HepG2 (cell line): Measurements from ENCODE around the gene TMEM117.

Experiments
- ATAD3A ChIP-seq: sonication (generic); formaldehyde crosslinking; IDR thresholded peaks from 2 replicates; pipeline ENCODE4 v1.4.0; 2020; ENCODE audit warnings: missing genetic modification reagents
- EZH2 ChIP-seq: conservative IDR thresholded peaks from 2 replicates; pipeline ENCODE4 v1.6.1; 2012; ENCODE audit warnings: mild to moderate bottlenecking, low read depth, low read length, moderate library complexity
- GLI4 ChIP-seq: sonication (generic); formaldehyde crosslinking; IDR thresholded peaks from 2 replicates; pipeline ENCODE4 v1.5.1; 2020; ENCODE audit warnings: missing genetic modification reagents, mild to moderate bottlenecking, moderate library complexity, borderline replicate concordance
- NCOA1 ChIP-seq: sonication (generic); formaldehyde crosslinking; IDR thresholded peaks from 2 replicates; pipeline ENCODE4 v1.9.0; 2021; ENCODE audit warnings: missing genetic modification reagents
- POLR2G ChIP-seq: fragments of 200-400 bp; formaldehyde crosslinking; IDR thresholded peaks from 2 replicates; pipeline ENCODE4 v1.6.1; 2018; ENCODE audit warnings: mild to moderate bottlenecking, low read depth, low read length, moderate library complexity
- SIN3A ChIP-seq: IDR thresholded peaks from 2 replicates; pipeline ENCODE4 v1.6.1; 2011; ENCODE audit warnings: low read depth, mild to moderate bottlenecking, control low read depth, low read length, borderline replicate concordance
- SNRNP70 ChIP-seq: fragments of 200-400 bp; formaldehyde crosslinking; IDR thresholded peaks from 2 replicates; pipeline ENCODE4 v1.6.1; 2017; ENCODE audit warnings: mild to moderate bottlenecking, low read depth, low read length, moderate library complexity
- SP1 ChIP-seq, 2 experiments: fragments of 450-650 bp in 1 of 2; sonication (generic) in 1 of 2; formaldehyde crosslinking in 1 of 2; IDR thresholded peaks; 2 replicates each; pipeline versions ENCODE4 v1.4.0 to v1.6.1; 2016 to 2020; ENCODE audit warnings: missing genetic modification reagents in 1 of 2
- TARDBP ChIP-seq: sonication (generic); formaldehyde crosslinking; IDR thresholded peaks from 2 replicates; pipeline ENCODE4 v1.8.0; 2022; ENCODE audit warnings: mild to moderate bottlenecking, missing genetic modification reagents
- ZBTB8A ChIP-seq: sonication (generic); formaldehyde crosslinking; IDR thresholded peaks from 2 replicates; pipeline ENCODE4 v1.4.0; 2020; ENCODE audit warnings: mild to moderate bottlenecking, low read depth, missing genetic modification reagents, borderline replicate concordance
- ZFP82 ChIP-seq: sonication (generic); formaldehyde crosslinking; IDR thresholded peaks from 2 replicates; pipeline ENCODE4 v1.5.1; 2020; ENCODE audit warnings: mild to moderate bottlenecking, missing genetic modification reagents, borderline replicate concordance
- ZNF225 ChIP-seq: sonication (generic); formaldehyde crosslinking; IDR thresholded peaks from 2 replicates; pipeline ENCODE4 v1.4.0; 2020; ENCODE audit warnings: mild to moderate bottlenecking, missing genetic modification reagents
- TF ChIP-seq, protein P1 (sequence below): sonication (generic); formaldehyde crosslinking; IDR thresholded peaks from 2 replicates; pipeline ENCODE4 v1.5.0; 2020; ENCODE audit warnings: mild to moderate bottlenecking, missing genetic modification reagents, moderate library complexity
- TF ChIP-seq, protein P2 (sequence below), 2 experiments: sonication (generic) in 1 of 2; formaldehyde crosslinking in 1 of 2; IDR thresholded peaks; 2 replicates each; pipeline versions ENCODE4 v1.4.0 to v1.6.1; 2018 to 2020; ENCODE audit warnings: missing genetic modification reagents in 2 of 2, borderline replicate concordance in 1 of 2, low read depth in 1 of 2, mild to moderate bottlenecking in 1 of 2, missing biosample characterization in 1 of 2

- TF ChIP-seq ZBTB8A (CRISPR knock-in tag) = no peak
- no peak for TF ChIP-seq TARDBP (CRISPR knock-in tag)
- no peak for TF ChIP-seq SP1 (IDR thresholded peaks at IDR 0.05)
- no peak for TF ChIP-seq SP1 (CRISPR knock-in tag; IDR thresholded peaks at IDR 0.05)
- no peak for TF ChIP-seq EZH2
- TF ChIP-seq ZNF225 (CRISPR knock-in tag) = no peak
- TF ChIP-seq, protein P1, sequence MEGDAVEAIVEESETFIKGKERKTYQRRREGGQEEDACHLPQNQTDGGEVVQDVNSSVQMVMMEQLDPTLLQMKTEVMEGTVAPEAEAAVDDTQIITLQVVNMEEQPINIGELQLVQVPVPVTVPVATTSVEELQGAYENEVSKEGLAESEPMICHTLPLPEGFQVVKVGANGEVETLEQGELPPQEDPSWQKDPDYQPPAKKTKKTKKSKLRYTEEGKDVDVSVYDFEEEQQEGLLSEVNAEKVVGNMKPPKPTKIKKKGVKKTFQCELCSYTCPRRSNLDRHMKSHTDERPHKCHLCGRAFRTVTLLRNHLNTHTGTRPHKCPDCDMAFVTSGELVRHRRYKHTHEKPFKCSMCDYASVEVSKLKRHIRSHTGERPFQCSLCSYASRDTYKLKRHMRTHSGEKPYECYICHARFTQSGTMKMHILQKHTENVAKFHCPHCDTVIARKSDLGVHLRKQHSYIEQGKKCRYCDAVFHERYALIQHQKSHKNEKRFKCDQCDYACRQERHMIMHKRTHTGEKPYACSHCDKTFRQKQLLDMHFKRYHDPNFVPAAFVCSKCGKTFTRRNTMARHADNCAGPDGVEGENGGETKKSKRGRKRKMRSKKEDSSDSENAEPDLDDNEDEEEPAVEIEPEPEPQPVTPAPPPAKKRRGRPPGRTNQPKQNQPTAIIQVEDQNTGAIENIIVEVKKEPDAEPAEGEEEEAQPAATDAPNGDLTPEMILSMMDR (CRISPR knock-in tag) = no peak
- no peak for TF ChIP-seq GLI4 (CRISPR knock-in tag)
- no peak for TF ChIP-seq ZFP82 (CRISPR knock-in tag)
- TF ChIP-seq SIN3A = no peak
- no peak for TF ChIP-seq ATAD3A (CRISPR knock-in tag)
- TF ChIP-seq, protein P2, sequence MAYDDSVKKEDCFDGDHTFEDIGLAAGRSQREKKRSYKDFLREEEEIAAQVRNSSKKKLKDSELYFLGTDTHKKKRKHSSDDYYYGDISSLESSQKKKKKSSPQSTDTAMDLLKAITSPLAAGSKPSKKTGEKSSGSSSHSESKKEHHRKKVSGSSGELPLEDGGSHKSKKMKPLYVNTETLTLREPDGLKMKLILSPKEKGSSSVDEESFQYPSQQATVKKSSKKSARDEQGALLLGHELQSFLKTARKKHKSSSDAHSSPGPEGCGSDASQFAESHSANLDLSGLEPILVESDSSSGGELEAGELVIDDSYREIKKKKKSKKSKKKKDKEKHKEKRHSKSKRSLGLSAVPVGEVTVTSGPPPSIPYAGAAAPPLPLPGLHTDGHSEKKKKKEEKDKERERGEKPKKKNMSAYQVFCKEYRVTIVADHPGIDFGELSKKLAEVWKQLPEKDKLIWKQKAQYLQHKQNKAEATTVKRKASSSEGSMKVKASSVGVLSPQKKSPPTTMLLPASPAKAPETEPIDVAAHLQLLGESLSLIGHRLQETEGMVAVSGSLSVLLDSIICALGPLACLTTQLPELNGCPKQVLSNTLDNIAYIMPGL (CRISPR knock-in tag; IDR thresholded peaks at IDR 0.05; ENCODE audit: borderline replicate concordance in 1 of 2, low read depth in 1 of 2) = no peak
- no peak for TF ChIP-seq SNRNP70
- 0 out of 2 replicates have a peak, but pooled peaks have one; percentile 23 for TF ChIP-seq POLR2G
- TF ChIP-seq NCOA1 (CRISPR knock-in tag) = no peak
Measured at GRCh38 chr12:44296624-44297197, 460.8 kb downstream of the TMEM117 start.
